Endothelial cell of umbilical vein (primary cell): ENCODE results near the gene MRTFA. TPM values are rescaled to one million over a fixed set of nuclear protein-coding genes. Genes with fewer than 3 reads are reported as not detected.
A peak's percentile ranks its signal among the peaks of the same experiment; 100 is the strongest.

Experiments
- BruUV-seq: library from RNA; stranded (reverse); fragments of 400-500 nt; replicated peaks from 2 replicates; lab custom pipeline; 2021; lab: Mats Ljungman, UMichigan
- CTCF ChIA-PET: fragments of 300-600, 350-600 bp; sonication (Branson Sonifier 250); formaldehyde crosslinking; loops from one replicate; lab custom pipeline; 2021; ENCODE audit warnings: antibody characterized with exemption, inconsistent platforms; lab: Charles Lee
- POLR2A ChIA-PET: fragments of 300-600, 350-600 bp; sonication (Branson Sonifier 250); formaldehyde crosslinking; loops from one replicate; lab custom pipeline; 2021; ENCODE audit warnings: antibody characterized with exemption, inconsistent platforms; lab: Charles Lee
- DNase-seq: peaks from one replicate; pipeline ENCODE4 v3.0.0-alpha.2; 2011; ENCODE audit warnings: low read depth, low spot score
- FAIRE-seq: peaks from 2 replicates; lab custom pipeline; 2011; peaks lifted over from hg19 to GRCh38; lab: Jason Lieb, UNC
- H2AFZ ChIP-seq: 2 replicates; pipeline ENCODE4 v1.6.0; 2012; ENCODE audit warnings: low read depth, low read length, control low read depth, inconsistent platforms
- H3K27ac ChIP-seq: 2 replicates; pipeline ENCODE4 v1.5.1; 2011; ENCODE audit warnings: low read depth, mild to moderate bottlenecking, control low read depth, low read length, moderate library complexity; ENCODE audit not compliant: insufficient read depth
- H3K27me3 ChIP-seq, 2 experiments: 2 replicates each; pipeline versions ENCODE4 v1.6.0 to v1.6.1; 2011; ENCODE audit warnings: low read length in 2 of 2, mixed read lengths in 1 of 2; ENCODE audit not compliant: control insufficient read depth in 2 of 2, insufficient read depth in 2 of 2
- H3K36me3 ChIP-seq, 2 experiments: 2 replicates in 1 of 2; 3 replicates in 1 of 2; pipeline ENCODE4 v1.5.1; 2011; ENCODE audit warnings: low read length in 2 of 2, mild to moderate bottlenecking in 1 of 2, moderate library complexity in 1 of 2; ENCODE audit not compliant: control insufficient read depth in 2 of 2, insufficient read depth in 2 of 2; ENCODE audit errors: extremely low read depth in 1 of 2
- H3K4me1 ChIP-seq: 3 replicates; pipeline ENCODE4 v1.5.1; 2011; ENCODE audit warnings: mild to moderate bottlenecking, low read length; ENCODE audit not compliant: control insufficient read depth, insufficient read depth; ENCODE audit errors: extremely low read depth
- H3K4me2 ChIP-seq: 2 replicates; pipeline ENCODE4 v1.6.1; 2011; ENCODE audit warnings: low read length, control low read depth, mixed read lengths; ENCODE audit not compliant: insufficient read depth
- H3K4me3 ChIP-seq, 3 experiments: fragments of 200-600 bp in 1 of 3; sonication (generic), shearing (Covaris generic) in 1 of 3; replicated peaks in 1 of 3; 2 replicates each; pipeline ENCODE4 v1.5.1; 2011 to 2016; ENCODE audit warnings: control low read depth in 3 of 3, low read length in 3 of 3, mild to moderate bottlenecking in 2 of 3, inconsistent platforms in 1 of 3, low read depth in 1 of 3, moderate library complexity in 1 of 3; ENCODE audit not compliant: insufficient read depth in 1 of 3
- H3K79me2 ChIP-seq: 2 replicates; pipeline ENCODE4 v1.6.0; 2012; ENCODE audit warnings: low read length, inconsistent platforms; ENCODE audit not compliant: control insufficient read depth, insufficient read depth
- H3K9ac ChIP-seq: replicated peaks from 2 replicates; pipeline ENCODE3; 2011; ENCODE audit warnings: low read length, control low read depth; ENCODE audit not compliant: insufficient read depth; ENCODE audit errors: extremely low read depth
- H3K9me1 ChIP-seq: replicated peaks from 3 replicates; pipeline ENCODE4 v1.6.0; 2011; ENCODE audit warnings: mild to moderate bottlenecking, low read length; ENCODE audit not compliant: control insufficient read depth, insufficient read depth; ENCODE audit errors: extremely low read depth
- H3K9me3 ChIP-seq: replicated peaks from 2 replicates; pipeline ENCODE4 v1.5.1; 2012; ENCODE audit warnings: low read length, inconsistent platforms; ENCODE audit not compliant: control insufficient read depth, insufficient read depth
- H4K20me1 ChIP-seq: replicated peaks from 2 replicates; pipeline ENCODE3; 2011; ENCODE audit warnings: mild to moderate bottlenecking, low read length; ENCODE audit not compliant: control insufficient read depth, insufficient read depth; ENCODE audit errors: extremely low read depth
- EZH2 ChIP-seq: IDR thresholded peaks from 2 replicates; pipeline ENCODE4 v1.6.1; 2012; ENCODE audit warnings: borderline replicate concordance, low read depth, mild to moderate bottlenecking, moderate library complexity, low read length, inconsistent platforms; ENCODE audit not compliant: severe bottlenecking
- FOS ChIP-seq: IDR thresholded peaks from 2 replicates; pipeline ENCODE4 v1.6.1; 2011; ENCODE audit warnings: mild to moderate bottlenecking, low read length, moderate library complexity, borderline replicate concordance; ENCODE audit not compliant: insufficient read depth
- GATA2 ChIP-seq: IDR thresholded peaks from 2 replicates; pipeline ENCODE4 v1.7.0; 2011; ENCODE audit warnings: low read depth, mild to moderate bottlenecking, moderate library complexity, mixed read lengths, low read length; ENCODE audit not compliant: insufficient read length, insufficient read depth
- JUN ChIP-seq: IDR thresholded peaks from 2 replicates; pipeline ENCODE4 v1.6.1; 2011; ENCODE audit warnings: borderline replicate concordance, low read depth; ENCODE audit not compliant: insufficient read length, insufficient read depth
- dilution Hi-C: fragments of 300-500 bp; cut with MboI; formaldehyde crosslinking; loops from one replicate; pipeline ENCODE4 v1.15.0; 2019; ENCODE audit warnings: low sequenced_read_pairs; ENCODE audit not compliant: extremely low pct_ligation_motif_present
- intact Hi-C: fragments of 100-400 bp; cut with micrococcal nuclease; formaldehyde crosslinking; loops from one replicate; pipeline ENCODE4 v1.10.0; 2022
- polyA plus RNA-seq, 4 experiments: library from polyadenylated mRNA; depleted of rRNA in 3 of 4; stranded (reverse) in 3 of 4; unstranded in 1 of 4; fragments of >200 nt; gene quantifications; 2 replicates each; pipeline versions ENCODE4 v1.2.1 to v1.2.3, GENCODE V29; 2011 to 2012; ENCODE audit warnings: missing spikeins in 1 of 4
- total RNA-seq: library from RNA; stranded (reverse); gene quantifications from 2 replicates; pipeline ENCODE4 v1.2.3, GENCODE V29; 2021

MRTFA gene
- total and polyA plus RNA-seq, 2 donors (not counting 3 experiments of a cell fraction or from before 2014, with no cell fraction given) = 13.6 to 44.1 TPM

DNA sequence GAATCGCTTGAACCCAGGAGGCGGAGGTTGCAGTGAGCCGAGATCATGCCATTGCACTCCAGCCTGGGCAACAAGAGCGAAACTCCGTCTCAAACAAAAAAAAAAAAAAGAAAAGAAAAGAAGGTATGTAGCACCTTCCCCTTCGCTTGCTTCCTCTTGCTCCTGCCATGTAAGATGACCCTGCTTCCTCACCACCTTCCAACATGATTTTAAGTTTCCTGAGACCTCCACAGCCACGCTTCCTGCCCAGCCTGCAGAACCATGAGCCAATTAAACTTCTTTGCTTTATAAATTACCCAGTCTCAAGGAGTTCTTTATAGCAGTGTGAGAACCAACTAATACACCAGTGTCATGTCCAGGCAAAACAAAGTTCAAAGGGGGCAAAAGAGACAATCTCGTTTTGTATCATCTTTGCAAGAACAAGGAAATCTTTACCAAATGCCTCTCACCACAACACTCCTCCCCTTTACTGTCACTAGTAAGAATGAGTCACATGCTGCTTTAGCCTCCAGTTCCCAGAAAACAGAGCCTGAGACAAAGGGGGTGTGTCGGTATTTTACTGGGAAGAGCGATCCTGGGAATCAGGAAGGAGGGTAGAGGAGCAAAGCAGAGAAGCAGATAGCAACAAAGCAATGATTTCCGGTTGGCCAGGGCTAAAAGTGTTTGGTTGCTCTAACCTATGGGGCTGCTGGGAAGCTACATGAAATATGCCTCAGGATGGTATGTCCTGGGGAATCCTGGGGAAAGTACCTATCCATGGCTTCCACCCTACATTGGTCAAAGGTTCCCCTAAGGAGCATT, 32.3 kb upstream of the MRTFA start:
- H3K4me2 ChIP-seq = peak overlapping the region; percentile 31
- H3K27me3 ChIP-seq = no peaks in the 10 kb centered on the region
- H3K9ac ChIP-seq = no peak overlapping the region
- H3K27ac ChIP-seq = no peak overlapping the region
- H3K79me2 ChIP-seq = no peaks in the 10 kb centered on the region
- DNase-seq (peak; percentile 82), FAIRE-seq (peak; percentile 87)
- peak; percentile 48 for TF ChIP-seq FOS
- TF ChIP-seq JUN = peak; percentile 9
- TF ChIP-seq EZH2 = no peak
- no peak overlapping the region for H3K4me3 ChIP-seq
- dilution Hi-C loops (no loop called here), intact Hi-C loops (no loop called here)
- no peaks in the 10 kb centered on the region for H3K9me1 ChIP-seq
- no peaks in the 10 kb centered on the region for H3K36me3 ChIP-seq
- ChIA-PET POLR2A (no interaction called here), CTCF (no interaction called here)
- H3K4me1 ChIP-seq = peaks cover 10% of the 10 kb centered on the region
- no peaks in the 10 kb centered on the region for H3K9me3 ChIP-seq
- no TSS peak for BruUV-seq
- no peaks in the 10 kb centered on the region for H4K20me1 ChIP-seq
- H2AFZ ChIP-seq = peak overlapping the region; percentile 2

GRCh38 chr22:40666151-40666848, 29.8 kb upstream of the MRTFA start:
- intact Hi-C loops = no loop called here
- H3K79me2 ChIP-seq = no peaks in the 10 kb centered on the region
- no peak for TF ChIP-seq GATA2
- ChIA-PET POLR2A (no interaction called here), CTCF (interaction anchor here (0.7 to 1.3 kb wide), 2 partner anchors 9 to 144 kb away, joined by 3 to 4 read pairs; no protein-coding TSS in a partner anchor)
- H3K36me3 ChIP-seq = no peaks in the 10 kb centered on the region
- H3K4me3 ChIP-seq = no peak overlapping the region
- no peaks in the 10 kb centered on the region for H3K9me1 ChIP-seq
- FAIRE-seq = no peak
- dilution Hi-C loops = no loop called here
- H3K27me3 ChIP-seq = no peaks in the 10 kb centered on the region
- no peak overlapping the region for H2AFZ ChIP-seq
- BruUV-seq = no TSS peak
- peak; percentile 70 for DNase-seq
- no peak overlapping the region for H3K27ac ChIP-seq
- H3K9me3 ChIP-seq = no peaks in the 10 kb centered on the region
- H4K20me1 ChIP-seq = no peaks in the 10 kb centered on the region
- no peak overlapping the region for H3K9ac ChIP-seq
- H3K4me2 ChIP-seq = no peak overlapping the region
- no peaks in the 10 kb centered on the region for H3K4me1 ChIP-seq
